ENCODE measurements around the gene NAPSA.

Gene NAPSA

GRCh38 chr19:50320051-50320450 lies 45.4 kb downstream of the NAPSA start:
- in situ Hi-C loops (cut with HindIII; ENCODE audit: low sequenced_read_pairs), result no loop called here

DNA sequence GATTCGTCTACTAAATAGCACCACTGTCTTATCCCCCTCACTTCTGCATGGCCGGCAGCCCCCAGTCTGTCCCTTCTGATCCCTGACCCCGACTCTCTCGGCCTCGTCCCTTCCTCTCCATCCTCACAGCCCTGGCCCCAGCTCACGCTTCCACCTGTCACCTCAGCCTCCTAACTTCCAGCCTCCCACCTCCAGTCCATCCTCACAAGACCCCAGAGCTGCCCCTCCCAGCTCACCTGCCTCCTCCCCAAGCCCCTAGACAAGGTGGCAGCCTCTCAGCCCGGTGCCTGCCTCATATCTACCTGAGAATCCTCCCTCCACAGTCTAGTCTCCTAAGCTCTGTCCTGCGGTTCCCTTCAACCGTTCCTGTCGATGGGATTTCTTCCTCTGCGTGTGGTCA lies 46.3 kb downstream of the NAPSA start:
- in situ Hi-C loops (cut with HindIII; ENCODE audit: low sequenced_read_pairs), result no loop called here

- in situ Hi-C loops (cut with HindIII; ENCODE audit: low sequenced_read_pairs), result no loop called here
Measured at GRCh38 chr19:50318438-50318837, 47.0 kb downstream of the NAPSA start.

DNA sequence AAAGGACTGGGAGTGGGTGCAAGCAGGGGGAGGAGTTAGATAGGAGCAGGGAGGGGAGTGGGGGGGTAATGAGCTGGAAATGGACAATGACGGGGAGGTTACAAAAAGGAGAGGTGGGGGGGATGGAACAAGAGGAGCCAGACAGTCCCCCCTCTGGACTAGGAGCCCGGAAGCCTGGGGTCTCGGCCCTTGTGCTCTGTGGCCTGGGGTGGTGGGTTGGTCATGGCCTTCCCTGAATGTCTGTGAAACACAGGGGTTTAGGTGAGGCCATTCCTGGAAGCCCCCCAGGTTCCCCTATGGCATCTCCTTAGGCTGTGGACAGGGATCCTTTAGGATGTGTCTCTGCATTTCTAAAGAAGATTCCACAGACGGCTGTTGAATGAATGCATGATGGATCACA lies 48.3 kb downstream of the NAPSA start:
- in situ Hi-C loops (cut with HindIII; ENCODE audit: low sequenced_read_pairs), result no loop called here

- in situ Hi-C loops (cut with HindIII; ENCODE audit: low sequenced_read_pairs), result no loop called here
Measured at GRCh38 chr19:50315773-50316448, 49.5 kb downstream of the NAPSA start.

- in situ Hi-C loops (cut with HindIII; ENCODE audit: low sequenced_read_pairs), result no loop called here
Measured at GRCh38 chr19:50314724-50315708, 50.4 kb downstream of the NAPSA start.

GRCh38 chr19:50313812-50314536 lies 51.5 kb downstream of the NAPSA start:
- in situ Hi-C loops (cut with HindIII; ENCODE audit: low sequenced_read_pairs), result no loop called here

DNA sequence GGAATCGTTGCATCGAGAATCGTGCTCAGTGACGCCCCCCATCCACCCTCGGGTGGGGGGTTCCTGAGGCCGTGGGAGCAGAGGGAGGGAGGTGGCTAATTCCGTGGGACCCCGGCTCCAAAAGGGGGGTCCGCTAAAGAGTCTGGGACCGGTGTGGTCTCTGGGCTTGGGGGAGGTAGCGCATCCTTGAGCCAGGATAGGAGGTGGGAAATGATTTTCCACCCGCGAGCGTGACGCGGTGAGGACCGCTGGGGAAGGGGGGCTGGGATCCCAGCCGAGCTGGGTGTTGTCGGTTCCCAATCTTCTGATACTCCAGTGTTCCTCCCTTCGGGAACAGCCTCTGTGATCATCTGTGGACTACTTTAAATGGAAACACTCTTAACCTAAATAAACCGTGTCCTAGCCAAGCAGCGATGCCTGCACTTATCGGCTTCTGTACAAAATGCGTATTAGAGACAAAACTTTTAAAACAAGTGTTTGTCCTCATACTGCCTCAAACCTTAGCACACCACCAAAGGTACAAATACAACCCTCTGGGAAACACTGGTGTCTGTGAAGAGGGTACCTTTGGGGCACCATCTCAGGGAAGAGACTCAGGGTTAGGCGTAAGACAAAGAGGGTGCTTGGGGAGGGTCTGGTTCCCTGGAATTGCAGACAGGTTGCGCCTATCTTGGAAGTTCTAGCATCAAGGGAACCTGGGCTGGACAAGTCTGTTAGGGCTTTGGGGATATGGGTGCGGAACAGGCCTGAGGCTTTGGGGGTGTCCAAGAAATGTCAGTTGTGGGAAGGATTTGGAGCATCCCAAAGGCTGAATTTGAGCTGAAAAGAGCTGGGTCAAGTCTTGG lies 52.2 kb downstream of the NAPSA start:
- in situ Hi-C loops (cut with HindIII; ENCODE audit: low sequenced_read_pairs), result no loop called here

GRCh38 chr19:50311723-50312635 lies 53.5 kb downstream of the NAPSA start:
- in situ Hi-C loops (cut with HindIII; ENCODE audit: low sequenced_read_pairs), result no loop called here

DNA sequence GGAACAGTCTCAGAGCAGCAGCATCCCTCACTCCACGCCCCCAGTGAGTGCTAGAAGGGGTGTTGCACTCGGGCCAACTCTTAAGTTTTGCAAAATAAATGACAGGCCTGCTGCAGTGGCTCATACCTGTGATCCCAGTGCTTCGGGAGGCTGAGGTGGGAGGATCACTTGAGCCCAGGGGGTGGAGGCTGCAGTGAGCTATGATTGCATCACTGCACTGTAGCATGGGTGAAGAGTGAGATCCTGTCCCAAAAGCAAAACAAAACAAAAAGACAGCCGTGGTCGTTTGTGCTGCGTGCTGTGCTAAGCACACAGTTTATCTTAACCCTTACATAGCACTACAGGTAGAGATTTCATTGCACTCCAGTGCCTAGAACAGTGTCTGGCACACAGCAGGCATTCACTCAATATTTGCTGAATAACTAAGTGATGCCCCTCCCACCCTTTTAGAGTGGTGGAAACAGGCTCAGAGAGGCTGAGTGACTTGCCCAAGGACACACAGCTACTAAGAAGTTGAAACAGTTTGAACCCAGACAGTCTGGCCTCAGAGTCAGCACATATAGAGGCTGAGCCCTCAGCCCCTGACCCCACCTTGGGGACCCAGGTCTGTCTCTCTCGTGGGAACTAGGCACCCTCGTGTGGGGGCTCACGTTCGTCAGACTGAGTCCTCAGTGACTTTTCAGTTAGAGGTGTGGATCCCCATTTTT lies 54.5 kb downstream of the NAPSA start:
- in situ Hi-C loops (cut with HindIII; ENCODE audit: low sequenced_read_pairs), result no loop called here

DNA sequence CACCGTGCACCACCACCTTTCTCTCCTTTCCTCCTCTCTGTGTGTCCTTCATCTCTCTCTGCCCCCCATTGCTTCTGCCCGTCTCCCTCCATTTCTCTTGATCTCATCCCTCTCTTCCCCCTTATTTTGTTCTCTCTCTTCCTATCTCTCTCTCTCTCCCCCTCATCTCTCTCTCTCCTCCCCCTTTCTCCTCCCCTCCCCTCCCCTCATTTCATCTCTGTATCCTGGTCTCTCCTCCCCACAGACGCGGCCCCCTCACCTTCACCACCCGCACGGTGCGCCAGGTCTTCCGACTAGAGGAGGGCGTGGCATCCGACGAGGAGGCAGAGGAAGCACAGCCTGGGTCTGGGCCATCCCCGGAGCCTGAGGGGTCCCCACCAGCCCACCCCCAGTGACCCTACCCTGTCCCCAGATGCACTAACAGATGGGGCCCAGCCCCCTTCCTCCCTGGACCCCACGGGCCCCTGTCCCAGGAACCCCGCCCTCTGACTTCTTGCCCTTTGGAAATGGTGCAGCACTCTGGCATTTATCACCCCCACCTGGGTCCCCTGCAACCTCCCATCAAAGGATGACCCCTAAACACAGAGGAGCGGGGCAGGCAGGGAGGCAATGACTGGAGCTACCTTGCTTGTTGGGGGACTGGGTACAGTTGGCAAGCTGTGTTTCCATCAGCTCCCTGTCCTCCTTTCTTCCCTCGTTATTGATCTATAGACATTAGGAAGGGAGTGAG lies 55.9 kb downstream of the NAPSA start:
- in situ Hi-C loops (cut with HindIII; ENCODE audit: low sequenced_read_pairs), result no loop called here

DNA sequence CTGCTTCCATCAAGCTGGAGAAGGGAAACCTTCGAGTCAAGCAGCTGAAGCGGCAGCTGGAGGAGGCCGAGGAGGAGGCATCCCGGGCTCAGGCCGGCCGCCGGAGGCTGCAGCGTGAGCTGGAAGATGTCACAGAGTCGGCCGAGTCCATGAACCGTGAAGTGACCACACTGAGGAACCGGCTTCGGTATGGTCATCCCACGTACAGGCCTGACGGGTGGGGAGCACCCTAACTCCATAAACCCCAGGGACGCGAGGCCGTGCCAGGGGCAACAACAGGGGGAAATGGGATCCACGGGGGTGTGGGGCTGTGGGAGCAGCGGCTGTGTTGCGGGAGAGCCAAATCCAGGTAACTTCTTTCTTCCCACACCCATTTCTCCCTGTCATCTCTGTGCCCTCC lies 56.4 kb downstream of the NAPSA start:
- in situ Hi-C loops (cut with HindIII; ENCODE audit: low sequenced_read_pairs), result no loop called here

All from endothelial cell of hepatic sinusoid (primary cell).